Progenitor cell of endocrine pancreas (in vitro differentiated cells): ENCODE measurements around the gene KRTAP4-16. TPM values are rescaled to one million over a fixed set of nuclear protein-coding genes. Genes with fewer than 3 reads are reported as not detected.
A peak's percentile ranks its signal among the peaks of the same experiment; 100 is the strongest.

Experiments
- DNase-seq: peaks from one replicate; pipeline ENCODE4 v3.0.0; 2021; ENCODE audit warnings: low spot score; ENCODE audit not compliant: unreplicated experiment
- H3K27ac Mint-ChIP-seq: 2 replicates; pipeline ENCODE4 v1.8.0; 2021; ENCODE audit warnings: mild to moderate bottlenecking, moderate library complexity, mixed read lengths
- H3K27me3 Mint-ChIP-seq: 2 replicates; pipeline ENCODE4 v1.8.0; 2021; ENCODE audit warnings: mixed read lengths
- H3K36me3 Mint-ChIP-seq: 2 replicates; pipeline ENCODE4 v1.8.0; 2022; ENCODE audit warnings: mixed read lengths; ENCODE audit not compliant: insufficient read depth
- H3K4me1 Mint-ChIP-seq: 2 replicates; pipeline ENCODE4 v1.8.0; 2021; ENCODE audit warnings: low read depth, mixed read lengths
- H3K4me3 Mint-ChIP-seq: 2 replicates; pipeline ENCODE4 v1.8.0; 2021; ENCODE audit warnings: low read depth, mild to moderate bottlenecking, moderate library complexity, mixed read lengths
- H3K9me3 Mint-ChIP-seq: 2 replicates; pipeline ENCODE4 v1.8.0; 2021; ENCODE audit warnings: low read depth, mixed read lengths
- CTCF ChIP-seq: fragments of 200-600 bp; sonication (generic); IDR thresholded peaks from one replicate; pipeline ENCODE4 v1.5.0; 2021; ENCODE audit warnings: antibody characterized with exemption, mild to moderate bottlenecking; ENCODE audit not compliant: unreplicated experiment
- total RNA-seq: library from RNA; stranded (reverse); gene quantifications from 2 replicates; pipeline ENCODE4 v1.2.1, GENCODE V29; 2021

The KRTAP4-16 gene
- total RNA-seq, 1 donor from 2014 or later: not detected

- DNase-seq: no peak
- no peaks in the 10 kb centered on the region for H3K36me3 Mint-ChIP-seq
- H3K27ac Mint-ChIP-seq: no peak overlapping the region
- no peaks in the 10 kb centered on the region for H3K9me3 Mint-ChIP-seq
- no peak overlapping the region for H3K4me3 Mint-ChIP-seq
- peaks cover 9% of the 10 kb centered on the region for H3K27me3 Mint-ChIP-seq
- H3K4me1 Mint-ChIP-seq: no peaks in the 10 kb centered on the region
- no peak for TF ChIP-seq CTCF
Observed at GRCh38 chr17:41076788-41077187, 25.2 kb downstream of the KRTAP4-16 start.

- no peak overlapping the region for H3K4me3 Mint-ChIP-seq
- no peak for TF ChIP-seq CTCF
- H3K27me3 Mint-ChIP-seq: peaks cover 9% of the 10 kb centered on the region
- DNase-seq: no peak
- no peaks in the 10 kb centered on the region for H3K4me1 Mint-ChIP-seq
- H3K36me3 Mint-ChIP-seq: no peaks in the 10 kb centered on the region
- H3K9me3 Mint-ChIP-seq: no peaks in the 10 kb centered on the region
- H3K27ac Mint-ChIP-seq: no peak overlapping the region
Observed at GRCh38 chr17:41073676-41074075, 28.3 kb downstream of the KRTAP4-16 start.

GRCh38 chr17:41071606-41072360 lies 30.2 kb downstream of the KRTAP4-16 start:
- H3K4me3 Mint-ChIP-seq: no peak overlapping the region
- H3K27me3 Mint-ChIP-seq: peaks cover 9% of the 10 kb centered on the region
- H3K36me3 Mint-ChIP-seq: no peaks in the 10 kb centered on the region
- TF ChIP-seq CTCF: no peak
- no peaks in the 10 kb centered on the region for H3K4me1 Mint-ChIP-seq
- no peaks in the 10 kb centered on the region for H3K9me3 Mint-ChIP-seq
- peak overlapping the region; percentile 7 for H3K27ac Mint-ChIP-seq
- DNase-seq: no peak

GRCh38 chr17:41069031-41069430 lies 33.0 kb downstream of the KRTAP4-16 start:
- no peak for TF ChIP-seq CTCF
- no peak for DNase-seq
- Mint-ChIP-seq H3K4me1 (peaks cover 2% of the 10 kb centered on the region), H3K9me3 (no peaks in the 10 kb centered on the region), H3K27me3 (no peaks in the 10 kb centered on the region), H3K4me3 (no peak overlapping the region), H3K36me3 (no peaks in the 10 kb centered on the region), H3K27ac (no peak overlapping the region)

GRCh38 chr17:41067281-41067680 lies 34.7 kb downstream of the KRTAP4-16 start:
- peaks cover 2% of the 10 kb centered on the region for H3K4me1 Mint-ChIP-seq
- H3K4me3 Mint-ChIP-seq: no peak overlapping the region
- no peaks in the 10 kb centered on the region for H3K9me3 Mint-ChIP-seq
- no peak for TF ChIP-seq CTCF
- no peaks in the 10 kb centered on the region for H3K36me3 Mint-ChIP-seq
- no peaks in the 10 kb centered on the region for H3K27me3 Mint-ChIP-seq
- no peak for DNase-seq
- no peak overlapping the region for H3K27ac Mint-ChIP-seq
